CD4-positive, alpha-beta T cell (primary cell): Measurements from ENCODE around the gene MACROD2. TPM values are rescaled to one million over a fixed set of nuclear protein-coding genes. Genes with fewer than 3 reads are reported as not detected.

Experiments used
- ATAC-seq: fragments of 200-7000 bp; cut with Tn5 transposase; one replicate; pipeline ENCODE4 v1.10.0; 2022; ENCODE audit warnings: mild to moderate bottlenecking; ENCODE audit not compliant: poor library complexity
- CTCF ChIA-PET: fragments of 350-600 bp; sonication (Branson Sonifier 250); formaldehyde crosslinking; loops from one replicate; lab custom pipeline; 2021; ENCODE audit warnings: antibody characterized with exemption, inconsistent platforms; lab: Charles Lee
- POLR2A ChIA-PET: fragments of 350-600 bp; sonication (Branson Sonifier 250); formaldehyde crosslinking; loops from one replicate; lab custom pipeline; 2021; ENCODE audit warnings: antibody characterized with exemption, inconsistent platforms; lab: Charles Lee
- DNase-seq, 14 experiments: peaks; one replicate each; pipeline ENCODE4 v3.0.0-alpha.2; 2013 to 2020; ENCODE audit warnings: mixed read lengths in 2 of 14
- H3K27ac ChIP-seq, 2 donors: one replicate each; pipeline versions ENCODE4 v1.5.1 to v1.7.0; 2013; ENCODE audit warnings: low read length in 2 of 2, low read depth in 1 of 2, mild to moderate bottlenecking in 1 of 2
- H3K27me3 ChIP-seq, 2 experiments: 1 replicate in 1 of 2; 2 replicates in 1 of 2; pipeline versions ENCODE4 v1.6.1 to v1.7.0; 2013; ENCODE audit warnings: low read length in 2 of 2, control low read depth in 1 of 2, mild to moderate bottlenecking in 1 of 2, moderate library complexity in 1 of 2; ENCODE audit not compliant: insufficient read depth in 2 of 2, control insufficient read depth in 1 of 2
- H3K36me3 ChIP-seq: one replicate; pipeline ENCODE4 v1.6.1; 2013; ENCODE audit warnings: low read length, control low read depth; ENCODE audit not compliant: insufficient read depth
- H3K4me1 ChIP-seq: one replicate; pipeline ENCODE4 v1.6.1; 2013; ENCODE audit warnings: low read length, control low read depth; ENCODE audit not compliant: insufficient read depth
- H3K4me3 ChIP-seq: one replicate; pipeline ENCODE4 v1.5.1; 2013; ENCODE audit warnings: mild to moderate bottlenecking, low read length, moderate library complexity
- H3K9me3 ChIP-seq, 2 experiments: 1 replicate in 1 of 2; 2 replicates in 1 of 2; pipeline versions ENCODE4 v1.6.1 to v1.7.0; 2013; ENCODE audit warnings: low read length in 2 of 2, mild to moderate bottlenecking in 2 of 2, control low read depth in 1 of 2, moderate library complexity in 1 of 2; ENCODE audit not compliant: control insufficient read depth in 1 of 2, insufficient read depth in 1 of 2
- H3K27ac Mint-ChIP-seq: one replicate; pipeline ENCODE4 v1.8.0; 2020; ENCODE audit warnings: mixed read lengths
- H3K27me3 Mint-ChIP-seq: one replicate; pipeline ENCODE4 v1.8.0; 2021; ENCODE audit warnings: mixed read lengths
- H3K36me3 Mint-ChIP-seq: one replicate; pipeline ENCODE4 v1.8.0; 2021; ENCODE audit warnings: low read depth, mixed read lengths
- H3K4me1 Mint-ChIP-seq: one replicate; pipeline ENCODE4 v1.8.0; 2021; ENCODE audit warnings: low read depth, mixed read lengths
- H3K4me3 Mint-ChIP-seq: one replicate; pipeline ENCODE4 v1.8.0; 2020; ENCODE audit warnings: mild to moderate bottlenecking, mixed read lengths
- H3K9me3 Mint-ChIP-seq: one replicate; pipeline ENCODE4 v1.8.0; 2020; ENCODE audit warnings: mixed read lengths
- CTCF ChIP-seq: fragments of 200-600 bp; IDR thresholded peaks from one replicate; pipeline ENCODE4 v1.8.0; 2022; ENCODE audit warnings: antibody characterized with exemption, mild to moderate bottlenecking
- intact Hi-C, 2 experiments: fragments of 100-400 bp; cut with DNase I in 1 of 2; cut with micrococcal nuclease in 1 of 2; formaldehyde crosslinking; loops; one replicate each; pipeline versions ENCODE4 v1.15.1 to v1.9.0; 2023 to 2025; cut with DNase I, micrococcal nuclease
- total RNA-seq, 174 experiments: library from RNA in 2 of 174; stranded (reverse) in 2 of 174; gene quantifications; one replicate each; pipeline ENCODE4 v1.2.3 and lab custom pipeline; 2021 to 2026

MACROD2 gene
- total RNA-seq, 2 experiments from 2014 or later, result not detected

- H3K27ac ChIP-seq, result no peak overlapping the region
- no peaks in the 10 kb centered on the region for H3K4me1 Mint-ChIP-seq
- DNase-seq (no peak), ATAC-seq (no peak)
- no peaks in the 10 kb centered on the region for H3K36me3 Mint-ChIP-seq
- H3K4me3 ChIP-seq, result no peak overlapping the region
- no peaks in the 10 kb centered on the region for H3K27me3 ChIP-seq
- H3K36me3 ChIP-seq, result no peaks in the 10 kb centered on the region
- CTCF ChIA-PET, result no interaction called here
- H3K9me3 Mint-ChIP-seq, result peaks cover 2% of the 10 kb centered on the region
- TF ChIP-seq CTCF, result no peak
- no peaks in the 10 kb centered on the region for H3K27me3 Mint-ChIP-seq
- no peak overlapping the region for H3K27ac Mint-ChIP-seq
- H3K9me3 ChIP-seq, result no peaks in the 10 kb centered on the region
- no peak overlapping the region for H3K4me3 Mint-ChIP-seq
- POLR2A ChIA-PET, result no interaction called here
- intact Hi-C loops, result no loop called here
- no peaks in the 10 kb centered on the region for H3K4me1 ChIP-seq
Observed at GRCh38 chr20:16061351-16061750, 2066.0 kb downstream of the MACROD2 start.

- Histone ChIP-seq H3K27me3 (no peaks in the 10 kb centered on the region), H3K4me1 (no peaks in the 10 kb centered on the region), H3K9me3 (peaks cover 0 to 8% of the 10 kb centered on the region in 2 experiments), H3K27ac (no peak overlapping the region), H3K4me3 (no peak overlapping the region), H3K36me3 (no peaks in the 10 kb centered on the region)
- CTCF ChIA-PET, result no interaction called here
- H3K27ac Mint-ChIP-seq, result no peak overlapping the region
- H3K9me3 Mint-ChIP-seq, result peaks cover 12% of the 10 kb centered on the region
- POLR2A ChIA-PET, result no interaction called here
- DNase-seq, result no peak
- TF ChIP-seq CTCF, result no peak
- H3K36me3 Mint-ChIP-seq, result no peaks in the 10 kb centered on the region
- H3K27me3 Mint-ChIP-seq, result no peaks in the 10 kb centered on the region
- H3K4me1 Mint-ChIP-seq, result no peaks in the 10 kb centered on the region
- ATAC-seq, result no peak
- intact Hi-C loops, result no loop called here
- H3K4me3 Mint-ChIP-seq, result no peak overlapping the region
Observed at GRCh38 chr20:16062661-16063581, 2067.6 kb downstream of the MACROD2 start.

- ATAC-seq (no peak), DNase-seq (no peak)
- Mint-ChIP-seq H3K36me3 (no peaks in the 10 kb centered on the region), H3K27ac (no peak overlapping the region), H3K4me3 (no peak overlapping the region), H3K4me1 (no peaks in the 10 kb centered on the region), H3K9me3 (peaks cover 15% of the 10 kb centered on the region), H3K27me3 (no peaks in the 10 kb centered on the region)
- Histone ChIP-seq H3K27ac (no peak overlapping the region), H3K36me3 (no peaks in the 10 kb centered on the region), H3K4me3 (no peak overlapping the region), H3K9me3 (peaks cover 0 to 8% of the 10 kb centered on the region in 2 experiments), H3K4me1 (no peaks in the 10 kb centered on the region), H3K27me3 (no peaks in the 10 kb centered on the region)
- CTCF ChIA-PET, result no interaction called here
- intact Hi-C loops, result no loop called here
- TF ChIP-seq CTCF, result no peak
- POLR2A ChIA-PET, result no interaction called here
Observed at GRCh38 chr20:16063881-16064280, 2068.6 kb downstream of the MACROD2 start.
